ENCODE results near the gene MLYCD. TPM values are rescaled to one million over a fixed set of nuclear protein-coding genes. Genes with fewer than 3 reads are reported as not detected.

Gene MLYCD
- total RNA-seq, 1 donor from 2014 or later, result 50.4 TPM

DNA sequence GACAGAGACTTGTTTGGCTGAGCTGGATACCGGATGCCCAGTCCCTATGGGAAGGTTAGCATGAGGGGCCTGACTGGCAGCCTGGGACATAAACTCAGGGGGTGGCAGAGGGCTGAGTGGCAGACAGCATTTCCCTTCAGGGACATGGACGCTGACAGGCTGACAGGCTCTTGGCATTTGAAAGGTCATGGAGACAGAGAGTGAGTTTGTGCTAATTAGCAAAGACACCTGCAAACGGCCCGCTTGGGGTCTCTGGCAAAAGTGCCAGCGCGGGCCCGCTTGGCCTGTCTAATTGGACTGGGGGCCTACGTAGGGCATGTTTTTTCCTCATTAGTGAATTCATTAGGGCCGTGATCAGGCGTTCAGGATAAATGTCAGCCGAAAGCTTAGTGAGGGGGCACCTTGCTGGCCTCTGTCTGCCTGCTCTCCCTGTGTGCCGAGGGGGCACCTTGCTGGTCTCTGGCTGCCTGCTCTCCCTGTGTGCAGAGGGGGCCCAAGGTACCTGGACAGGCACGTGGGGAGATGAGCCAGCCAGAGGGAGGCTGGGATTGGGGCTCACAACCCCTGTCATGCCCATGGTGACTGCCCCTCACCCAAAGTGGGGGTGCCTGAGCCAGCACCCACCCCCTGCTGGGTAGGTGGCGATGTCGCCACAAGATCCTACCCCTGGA lies 76.8 kb downstream of the MLYCD start:
- Histone ChIP-seq H3K27ac (replicated peaks) (no peak overlapping the region), H3K27me3 (ENCODE audit: low read depth) (no peaks in the 10 kb centered on the region), H3K4me1 (no peaks in the 10 kb centered on the region), H3K36me3 (no peaks in the 10 kb centered on the region), H3K4me3 (no peak overlapping the region), H3K9me3 (replicated peaks) (peaks cover 13% of the 10 kb centered on the region)
- no peak for DNase-seq
- intact Hi-C loops (cut with micrococcal nuclease), result no loop called here
- TF ChIP-seq, protein P1, sequence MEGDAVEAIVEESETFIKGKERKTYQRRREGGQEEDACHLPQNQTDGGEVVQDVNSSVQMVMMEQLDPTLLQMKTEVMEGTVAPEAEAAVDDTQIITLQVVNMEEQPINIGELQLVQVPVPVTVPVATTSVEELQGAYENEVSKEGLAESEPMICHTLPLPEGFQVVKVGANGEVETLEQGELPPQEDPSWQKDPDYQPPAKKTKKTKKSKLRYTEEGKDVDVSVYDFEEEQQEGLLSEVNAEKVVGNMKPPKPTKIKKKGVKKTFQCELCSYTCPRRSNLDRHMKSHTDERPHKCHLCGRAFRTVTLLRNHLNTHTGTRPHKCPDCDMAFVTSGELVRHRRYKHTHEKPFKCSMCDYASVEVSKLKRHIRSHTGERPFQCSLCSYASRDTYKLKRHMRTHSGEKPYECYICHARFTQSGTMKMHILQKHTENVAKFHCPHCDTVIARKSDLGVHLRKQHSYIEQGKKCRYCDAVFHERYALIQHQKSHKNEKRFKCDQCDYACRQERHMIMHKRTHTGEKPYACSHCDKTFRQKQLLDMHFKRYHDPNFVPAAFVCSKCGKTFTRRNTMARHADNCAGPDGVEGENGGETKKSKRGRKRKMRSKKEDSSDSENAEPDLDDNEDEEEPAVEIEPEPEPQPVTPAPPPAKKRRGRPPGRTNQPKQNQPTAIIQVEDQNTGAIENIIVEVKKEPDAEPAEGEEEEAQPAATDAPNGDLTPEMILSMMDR (IDR thresholded peaks at IDR 0.05; ENCODE audit: borderline replicate concordance), result no peak

Other genes with a start within 250 kb of the MLYCD start
- gene HSBP1, start 91.1 kb upstream of the MLYCD start, total RNA-seq, result 175 TPM
- gene OSGIN1, start 54.1 kb downstream of the MLYCD start, total RNA-seq, result 12.5 TPM
- 0.69 TPM for gene NECAB2, start 69.1 kb downstream of the MLYCD start, total RNA-seq
- gene SLC38A8, start 143.7 kb downstream of the MLYCD start, total RNA-seq, result not detected
- gene MBTPS1, start 217.8 kb downstream of the MLYCD start, total RNA-seq, result 72.5 TPM
- 23.8 TPM for gene HSDL1, start 246.1 kb downstream of the MLYCD start, total RNA-seq
- gene DNAAF1, start 246.2 kb downstream of the MLYCD start, total RNA-seq, result 0.14 TPM